Panc1 (cell line): ENCODE results near the gene TRPM1. TPM values are rescaled to one million over a fixed set of nuclear protein-coding genes. Genes with fewer than 3 reads are reported as not detected.

ENCODE experiments used
- ATAC-seq: fragments of 200-7000 bp; cut with Tn5 transposase; 2 replicates; pipeline ENCODE4 v1.9.1; 2020; ENCODE audit warnings: mild to moderate bottlenecking, moderate library complexity
- BruUV-seq: library from RNA; stranded (reverse); fragments of 400-500 nt; replicated peaks from 2 replicates; lab custom pipeline; 2021; lab: Mats Ljungman, UMichigan
- CTCF ChIA-PET: fragments of 300-600 bp; sonication (Branson Sonifier 250); formaldehyde crosslinking; loops from one replicate; lab custom pipeline; 2022; ENCODE audit warnings: antibody characterized with exemption; lab: Charles Lee
- POLR2A ChIA-PET: fragments of 300-600 bp; sonication (Branson Sonifier 250); formaldehyde crosslinking; loops from one replicate; lab custom pipeline; 2022; ENCODE audit warnings: antibody characterized with exemption; lab: Charles Lee
- DNase-seq: peaks from one replicate; pipeline ENCODE4 v3.0.0-alpha.2; 2010; ENCODE audit warnings: low read depth, low spot score
- H3K27ac ChIP-seq: 2 replicates; pipeline ENCODE4 v1.5.1; 2011; ENCODE audit warnings: mild to moderate bottlenecking, low read length, inconsistent platforms
- H3K27me3 ChIP-seq: fragments of 200-500 bp; sonication (Bioruptor generic); 2 replicates; pipeline ENCODE4 v1.6.0; 2014; ENCODE audit warnings: low read length, inconsistent platforms; ENCODE audit not compliant: control insufficient read depth, insufficient read depth
- H3K36me3 ChIP-seq: fragments of 200-500 bp; sonication (Bioruptor generic); 2 replicates; pipeline ENCODE4 v1.5.1; 2014; ENCODE audit warnings: inconsistent platforms, mild to moderate bottlenecking, low read length, moderate library complexity; ENCODE audit not compliant: control insufficient read depth, insufficient read depth
- H3K4me1 ChIP-seq: 2 replicates; pipeline ENCODE4 v1.5.1; 2011; ENCODE audit warnings: inconsistent platforms, mild to moderate bottlenecking, low read length, moderate library complexity; ENCODE audit not compliant: control insufficient read depth, insufficient read depth
- H3K4me3 ChIP-seq, 2 experiments: 2 replicates each; pipeline ENCODE4 v1.5.1; 2011 to 2012; ENCODE audit warnings: low read depth in 2 of 2, low read length in 2 of 2, mild to moderate bottlenecking in 2 of 2, inconsistent platforms in 1 of 2, moderate library complexity in 1 of 2
- H3K9me3 ChIP-seq: fragments of 200-500 bp; sonication (Bioruptor generic); 2 replicates; pipeline ENCODE4 v1.5.1; 2014; ENCODE audit warnings: low read depth, mild to moderate bottlenecking, inconsistent platforms, low read length, moderate library complexity; ENCODE audit not compliant: control insufficient read depth, insufficient read depth
- CTCF ChIP-seq: fragments of 450-650 bp; IDR thresholded peaks from 2 replicates; pipeline ENCODE4 v1.5.1; 2017; ENCODE audit warnings: mild to moderate bottlenecking
- POLR2AphosphoS5 ChIP-seq: IDR thresholded peaks from 2 replicates; pipeline ENCODE4 v1.6.1; 2012; ENCODE audit warnings: mild to moderate bottlenecking, low read depth, low read length, moderate library complexity
- REST ChIP-seq, 2 experiments: IDR thresholded peaks; 2 replicates each; pipeline ENCODE4 v1.6.1; 2011 to 2012; ENCODE audit warnings: low read depth in 2 of 2, control low read depth in 1 of 2, low read length in 1 of 2, mild to moderate bottlenecking in 1 of 2, moderate library complexity in 1 of 2; ENCODE audit not compliant: insufficient read depth in 1 of 2
- SIN3A ChIP-seq: IDR thresholded peaks from 2 replicates; pipeline ENCODE4 v1.6.1; 2012; ENCODE audit warnings: low read depth, mild to moderate bottlenecking, low read length, moderate library complexity, borderline replicate concordance; ENCODE audit not compliant: insufficient read depth
- TCF7L2 ChIP-seq: IDR thresholded peaks from 2 replicates; pipeline ENCODE4 v1.6.1; 2011; ENCODE audit warnings: mild to moderate bottlenecking, low read depth, low read length, inconsistent platforms
- in situ Hi-C: cut with HindIII; loops from 2 replicates; pipeline ENCODE4 v1.10.0; 2016; ENCODE audit warnings: low sequenced_read_pairs, low pct_unique_long_range_greater_than_20kb
- intact Hi-C: fragments of 100-400 bp; cut with micrococcal nuclease; formaldehyde crosslinking; loops from one replicate; pipeline ENCODE4 v1.10.0; 2022; ENCODE audit not compliant: unreplicated experiment
- total RNA-seq: library from RNA; stranded (reverse); gene quantifications from one replicate; pipeline ENCODE4 v1.2.1, GENCODE V29; 2021; ENCODE audit not compliant: unreplicated experiment

The TRPM1 gene
- total RNA-seq, 1 experiment from 2014 or later: not detected

GRCh38 chr15:31136016-31136415, 34.5 kb upstream of the TRPM1 start:
- ChIA-PET CTCF (no interaction called here), POLR2A (no interaction called here)
- H3K27me3 ChIP-seq: no peaks in the 10 kb centered on the region
- H3K9me3 ChIP-seq: no peaks in the 10 kb centered on the region
- H3K4me3 ChIP-seq: no peak overlapping the region
- TF ChIP-seq CTCF (no peak), SIN3A (no peak), REST (IDR thresholded peaks at IDR 0.05; ENCODE audit: insufficient read depth in 1 of 2, low read depth in 2 of 2, low read length in 1 of 2) (no peak), POLR2AphosphoS5 (no peak), TCF7L2 (no peak)
- no peak for ATAC-seq
- DNase-seq: no peak
- BruUV-seq: no TSS peak
- H3K27ac ChIP-seq: no peak overlapping the region
- H3K36me3 ChIP-seq: no peaks in the 10 kb centered on the region
- intact Hi-C loops: no loop called here
- in situ Hi-C loops: no loop called here
- H3K4me1 ChIP-seq: no peaks in the 10 kb centered on the region

- no peak overlapping the region for H3K27ac ChIP-seq
- no peaks in the 10 kb centered on the region for H3K9me3 ChIP-seq
- no peaks in the 10 kb centered on the region for H3K4me1 ChIP-seq
- H3K27me3 ChIP-seq: no peaks in the 10 kb centered on the region
- DNase-seq (no peak), ATAC-seq (no peak)
- no peak overlapping the region for H3K4me3 ChIP-seq
- TF ChIP-seq SIN3A (no peak), REST (IDR thresholded peaks at IDR 0.05; ENCODE audit: insufficient read depth in 1 of 2, low read depth in 2 of 2, low read length in 1 of 2) (no peak), CTCF (no peak), POLR2AphosphoS5 (no peak), TCF7L2 (no peak)
- H3K36me3 ChIP-seq: no peaks in the 10 kb centered on the region
- intact Hi-C loops: no loop called here
- in situ Hi-C loops: no loop called here
- ChIA-PET CTCF (no interaction called here), POLR2A (no interaction called here)
- no TSS peak for BruUV-seq
Observed at GRCh38 chr15:31135523-31135922, 34.0 kb upstream of the TRPM1 start.
